LNCaP clone FGC (cell line): Measurements from ENCODE around the gene PFKFB2.

Experiments used
- DNase-seq: peaks from one replicate; pipeline ENCODE4 v3.0.0-alpha.2; 2011; ENCODE audit warnings: low read depth
- H3K4me3 ChIP-seq: 2 replicates; pipeline ENCODE4 v1.5.1; 2011; ENCODE audit warnings: mild to moderate bottlenecking, low read depth, low read length, control low read depth
- TF ChIP-seq, protein P1 (sequence below): IDR thresholded peaks from 2 replicates; pipeline ENCODE4 v1.5.1; 2012; ENCODE audit warnings: mild to moderate bottlenecking; ENCODE audit not compliant: control insufficient read depth, insufficient read depth; ENCODE audit errors: extremely low read depth

The PFKFB2 gene

DNA sequence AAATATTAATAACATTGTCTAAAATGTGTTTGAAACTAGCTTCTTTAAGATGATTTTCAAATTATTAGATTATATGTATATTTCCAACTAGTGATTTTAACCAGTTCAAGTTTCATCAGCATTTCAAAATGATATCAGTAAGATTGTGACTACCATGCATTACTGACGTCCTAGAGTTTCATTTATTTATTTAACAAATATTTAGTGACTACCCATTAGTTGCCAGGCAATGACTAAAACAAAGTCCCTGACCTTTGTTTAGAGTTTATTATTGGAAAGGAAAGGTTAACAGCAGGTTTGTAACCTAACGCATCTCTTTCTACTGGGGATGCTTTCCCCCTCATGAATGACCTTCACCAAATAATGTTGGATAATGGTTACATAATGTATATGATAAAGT is 28.0 kb downstream of the PFKFB2 start:
- peak; percentile 8 for DNase-seq
- no peak overlapping the region for H3K4me3 ChIP-seq
- TF ChIP-seq, protein P1, sequence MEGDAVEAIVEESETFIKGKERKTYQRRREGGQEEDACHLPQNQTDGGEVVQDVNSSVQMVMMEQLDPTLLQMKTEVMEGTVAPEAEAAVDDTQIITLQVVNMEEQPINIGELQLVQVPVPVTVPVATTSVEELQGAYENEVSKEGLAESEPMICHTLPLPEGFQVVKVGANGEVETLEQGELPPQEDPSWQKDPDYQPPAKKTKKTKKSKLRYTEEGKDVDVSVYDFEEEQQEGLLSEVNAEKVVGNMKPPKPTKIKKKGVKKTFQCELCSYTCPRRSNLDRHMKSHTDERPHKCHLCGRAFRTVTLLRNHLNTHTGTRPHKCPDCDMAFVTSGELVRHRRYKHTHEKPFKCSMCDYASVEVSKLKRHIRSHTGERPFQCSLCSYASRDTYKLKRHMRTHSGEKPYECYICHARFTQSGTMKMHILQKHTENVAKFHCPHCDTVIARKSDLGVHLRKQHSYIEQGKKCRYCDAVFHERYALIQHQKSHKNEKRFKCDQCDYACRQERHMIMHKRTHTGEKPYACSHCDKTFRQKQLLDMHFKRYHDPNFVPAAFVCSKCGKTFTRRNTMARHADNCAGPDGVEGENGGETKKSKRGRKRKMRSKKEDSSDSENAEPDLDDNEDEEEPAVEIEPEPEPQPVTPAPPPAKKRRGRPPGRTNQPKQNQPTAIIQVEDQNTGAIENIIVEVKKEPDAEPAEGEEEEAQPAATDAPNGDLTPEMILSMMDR, result no peak

DNA sequence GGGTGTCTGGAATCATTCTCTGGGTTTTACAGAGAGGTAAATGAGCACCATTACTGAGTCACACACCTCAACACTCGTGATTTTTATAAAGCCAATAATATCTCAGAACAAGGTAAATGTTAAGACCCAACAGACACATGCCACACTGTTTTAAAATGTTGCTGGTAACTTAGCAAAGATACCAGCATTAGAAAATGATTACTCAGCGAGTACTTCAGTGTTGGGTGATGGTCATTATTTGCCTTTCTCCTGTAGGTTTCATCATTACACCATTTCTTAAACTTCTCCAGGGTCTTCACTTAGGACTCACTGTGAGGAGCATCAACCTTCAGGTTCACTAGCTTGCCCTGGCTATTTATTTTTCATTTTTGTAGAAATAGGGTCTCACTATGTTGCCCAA is 28.7 kb downstream of the PFKFB2 start:
- TF ChIP-seq, protein P1, result no peak
- no peak overlapping the region for H3K4me3 ChIP-seq
- DNase-seq, result no peak

DNA sequence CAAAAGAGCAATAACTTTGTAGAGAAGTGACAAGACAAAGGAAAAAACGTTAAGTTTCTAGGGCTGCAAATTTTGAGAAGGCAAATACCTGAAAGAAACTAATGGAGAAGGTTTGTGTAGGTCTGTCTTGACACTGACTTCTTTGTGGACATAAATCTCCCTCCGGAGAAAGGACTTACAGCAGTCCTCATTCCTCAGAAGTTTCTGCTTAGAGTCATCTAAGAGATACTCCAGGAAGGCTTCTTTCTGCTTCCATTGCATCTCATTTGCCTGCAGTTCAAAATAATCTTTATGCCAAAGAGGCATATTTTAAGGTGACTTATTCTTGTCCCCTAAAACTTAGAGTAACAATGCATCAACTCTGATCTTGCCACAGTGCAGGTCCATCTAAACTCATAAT is 31.2 kb downstream of the PFKFB2 start:
- no peak overlapping the region for H3K4me3 ChIP-seq
- TF ChIP-seq, protein P1, result no peak
- no peak for DNase-seq

DNA sequence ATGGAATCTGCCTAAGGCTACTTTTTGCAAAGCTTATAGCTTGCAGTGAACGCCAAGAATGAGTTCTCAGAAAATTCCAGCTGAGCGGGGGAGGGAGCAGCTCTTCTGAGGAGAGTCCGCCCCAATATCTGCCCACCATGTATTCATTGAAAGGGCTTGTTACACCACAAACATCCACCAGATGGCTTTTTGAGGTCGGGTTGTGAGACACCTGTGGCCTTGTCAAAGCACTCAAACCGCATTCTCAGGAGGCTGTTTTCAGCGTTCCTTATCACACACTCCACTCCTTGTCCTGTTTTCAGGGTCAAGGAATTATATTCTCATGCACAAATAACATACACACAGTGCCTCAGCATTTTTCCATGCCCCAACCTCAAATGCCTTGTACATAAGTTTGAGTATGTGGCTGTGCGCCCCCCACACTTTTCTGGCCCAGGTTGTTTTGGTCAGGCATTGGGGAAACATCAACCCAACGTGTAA is 31.7 kb downstream of the PFKFB2 start:
- H3K4me3 ChIP-seq, result no peak overlapping the region
- TF ChIP-seq, protein P1, result peak; percentile 65
- DNase-seq, result peak; percentile 40

DNA sequence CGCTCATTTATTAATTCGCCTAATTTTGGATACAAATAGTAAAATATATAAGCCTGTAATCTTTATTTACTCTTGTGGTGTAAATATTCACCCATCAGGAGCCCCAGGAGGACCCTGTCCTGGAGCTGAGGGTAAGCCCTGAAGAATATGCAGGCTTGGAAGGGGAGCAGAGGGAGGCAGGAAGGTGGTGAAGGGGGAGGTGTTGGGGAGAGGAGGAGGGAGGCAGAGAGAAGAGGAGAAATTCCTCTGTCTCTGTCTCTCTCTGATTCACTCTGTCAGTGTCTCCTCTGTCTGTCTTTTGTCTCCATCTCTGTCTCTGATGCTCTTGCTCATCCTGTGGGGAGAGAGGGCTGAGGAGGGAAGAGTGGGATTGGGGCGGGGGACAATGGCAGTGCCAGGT is 32.8 kb downstream of the PFKFB2 start:
- TF ChIP-seq, protein P1, result no peak
- H3K4me3 ChIP-seq, result no peak overlapping the region
- DNase-seq, result no peak

DNA sequence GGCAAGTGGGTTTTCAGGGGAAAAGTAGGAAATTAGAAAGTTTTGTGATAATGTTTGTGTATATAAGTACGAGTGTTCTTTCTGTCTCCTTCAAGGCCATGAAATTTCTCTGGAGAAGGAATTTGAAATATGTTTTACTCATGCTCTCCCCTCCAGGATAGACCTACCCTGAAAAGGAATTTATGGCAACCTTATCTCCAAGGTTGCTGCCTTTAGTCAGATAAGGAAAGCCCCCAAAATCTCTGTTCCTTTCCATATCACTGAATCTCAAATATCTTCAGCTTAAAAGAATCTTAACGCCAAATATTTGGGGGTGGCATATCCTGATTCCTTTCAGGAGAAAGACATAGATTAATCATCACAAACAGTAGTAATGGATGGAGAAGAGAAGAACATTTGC is 35.1 kb downstream of the PFKFB2 start:
- H3K4me3 ChIP-seq, result no peak overlapping the region
- DNase-seq, result no peak
- TF ChIP-seq, protein P1, result no peak
